Measurements from ENCODE around the gene BANF1.

DNA sequence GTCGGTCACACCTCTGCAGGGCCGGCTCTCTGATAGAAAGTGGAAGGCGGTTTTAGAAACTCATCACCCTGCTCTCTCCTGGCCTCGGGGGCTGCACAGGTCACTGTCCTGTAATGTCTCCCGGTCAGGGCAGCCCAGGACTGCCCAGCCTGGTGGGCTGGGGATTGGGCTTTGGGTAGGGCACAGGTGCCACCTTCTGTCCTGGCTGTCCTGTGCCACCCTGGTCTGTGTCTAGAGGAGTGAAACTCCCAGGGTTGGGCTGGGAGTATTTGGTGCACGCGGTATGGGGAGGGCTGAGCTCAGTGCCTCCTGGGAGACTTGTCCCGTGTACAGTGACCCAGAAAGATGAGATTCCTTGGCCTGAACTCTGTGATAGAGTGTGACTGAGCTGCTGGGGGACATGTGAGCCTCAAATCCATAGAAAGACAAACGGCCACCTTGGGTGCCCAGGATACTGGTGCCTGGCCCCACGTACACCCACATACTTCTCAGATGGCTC, 23.0 kb upstream of the BANF1 start:
- TF ChIP-seq, protein P1, sequence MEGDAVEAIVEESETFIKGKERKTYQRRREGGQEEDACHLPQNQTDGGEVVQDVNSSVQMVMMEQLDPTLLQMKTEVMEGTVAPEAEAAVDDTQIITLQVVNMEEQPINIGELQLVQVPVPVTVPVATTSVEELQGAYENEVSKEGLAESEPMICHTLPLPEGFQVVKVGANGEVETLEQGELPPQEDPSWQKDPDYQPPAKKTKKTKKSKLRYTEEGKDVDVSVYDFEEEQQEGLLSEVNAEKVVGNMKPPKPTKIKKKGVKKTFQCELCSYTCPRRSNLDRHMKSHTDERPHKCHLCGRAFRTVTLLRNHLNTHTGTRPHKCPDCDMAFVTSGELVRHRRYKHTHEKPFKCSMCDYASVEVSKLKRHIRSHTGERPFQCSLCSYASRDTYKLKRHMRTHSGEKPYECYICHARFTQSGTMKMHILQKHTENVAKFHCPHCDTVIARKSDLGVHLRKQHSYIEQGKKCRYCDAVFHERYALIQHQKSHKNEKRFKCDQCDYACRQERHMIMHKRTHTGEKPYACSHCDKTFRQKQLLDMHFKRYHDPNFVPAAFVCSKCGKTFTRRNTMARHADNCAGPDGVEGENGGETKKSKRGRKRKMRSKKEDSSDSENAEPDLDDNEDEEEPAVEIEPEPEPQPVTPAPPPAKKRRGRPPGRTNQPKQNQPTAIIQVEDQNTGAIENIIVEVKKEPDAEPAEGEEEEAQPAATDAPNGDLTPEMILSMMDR (conservative IDR thresholded peaks at IDR 0.05 in 1 of 2, IDR thresholded peaks at IDR 0.05 in 1 of 2; ENCODE audit: extremely low read depth in 1 of 2, insufficient read depth in 1 of 2, low read depth in 1 of 2, low read length in 2 of 2), result no peak
- no peak for TF ChIP-seq EZH2 (IDR thresholded peaks at IDR 0.05; ENCODE audit: borderline replicate concordance, low read length)
